Measurements from ENCODE around the gene RASAL3.

DNA sequence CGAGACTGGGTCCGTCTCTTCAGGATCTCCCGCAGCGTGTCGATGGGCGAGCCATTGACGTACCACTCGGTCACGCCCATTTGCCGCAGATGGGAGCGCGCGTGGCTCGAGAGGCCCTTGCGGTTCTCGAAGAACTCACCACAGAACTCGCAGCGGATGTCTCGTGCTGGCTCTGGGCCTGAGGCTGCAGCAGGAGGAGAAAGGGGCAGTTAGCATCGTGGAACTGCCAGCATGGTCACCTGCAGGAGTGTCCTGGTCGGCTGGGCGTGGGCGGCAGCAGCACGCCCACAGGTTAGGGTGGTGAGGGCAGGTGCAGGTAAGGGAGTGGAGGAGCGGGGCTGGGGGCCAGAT is 37.0 kb downstream of the RASAL3 start:
- no peak for TF ChIP-seq POLR2AphosphoS5 (IDR thresholded peaks at IDR 0.05; ENCODE audit: low read depth, low read length)
- TF ChIP-seq, protein P1, sequence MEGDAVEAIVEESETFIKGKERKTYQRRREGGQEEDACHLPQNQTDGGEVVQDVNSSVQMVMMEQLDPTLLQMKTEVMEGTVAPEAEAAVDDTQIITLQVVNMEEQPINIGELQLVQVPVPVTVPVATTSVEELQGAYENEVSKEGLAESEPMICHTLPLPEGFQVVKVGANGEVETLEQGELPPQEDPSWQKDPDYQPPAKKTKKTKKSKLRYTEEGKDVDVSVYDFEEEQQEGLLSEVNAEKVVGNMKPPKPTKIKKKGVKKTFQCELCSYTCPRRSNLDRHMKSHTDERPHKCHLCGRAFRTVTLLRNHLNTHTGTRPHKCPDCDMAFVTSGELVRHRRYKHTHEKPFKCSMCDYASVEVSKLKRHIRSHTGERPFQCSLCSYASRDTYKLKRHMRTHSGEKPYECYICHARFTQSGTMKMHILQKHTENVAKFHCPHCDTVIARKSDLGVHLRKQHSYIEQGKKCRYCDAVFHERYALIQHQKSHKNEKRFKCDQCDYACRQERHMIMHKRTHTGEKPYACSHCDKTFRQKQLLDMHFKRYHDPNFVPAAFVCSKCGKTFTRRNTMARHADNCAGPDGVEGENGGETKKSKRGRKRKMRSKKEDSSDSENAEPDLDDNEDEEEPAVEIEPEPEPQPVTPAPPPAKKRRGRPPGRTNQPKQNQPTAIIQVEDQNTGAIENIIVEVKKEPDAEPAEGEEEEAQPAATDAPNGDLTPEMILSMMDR (IDR thresholded peaks at IDR 0.05) = no peak
- TF ChIP-seq REST (IDR thresholded peaks at IDR 0.05; ENCODE audit: insufficient read depth in 1 of 2, low read depth in 2 of 2, low read length in 1 of 2) = no peak
- no peak for TF ChIP-seq SIN3A (IDR thresholded peaks at IDR 0.05; ENCODE audit: borderline replicate concordance, insufficient read depth, low read depth, low read length)
- TF ChIP-seq TCF7L2 (IDR thresholded peaks at IDR 0.05; ENCODE audit: low read depth, low read length) = no peak

Measured in Panc1 (cell line).